Activated CD4-positive, alpha-beta T cell treated with anti-CD3 and anti-CD28 coated beads, Interleukin-2, amount 50 U/mL, for 24 hours (primary cell): ENCODE results near the gene MYL2.
"Not testable (repeated sequence)": the region's sequence is repeated elsewhere in the genome, so short reads cannot be mapped to it uniquely, and the experiment has no call there.

Source experiments
- DNase-seq, 2 donors: peaks; one replicate each; pipeline ENCODE4 v3.0.0-alpha.2; 2020; ENCODE audit warnings: low read depth in 1 of 2, low spot score in 1 of 2

Gene MYL2

GRCh38 chr12:110920324-110920910, at the start of gene MYL2:
TSS of gene MYL2 (minus strand) at chr12:110920579. CDS start at chr12:110920529, 50 bp downstream.
- no peak for DNase-seq

- no peak for DNase-seq
These were observed 45.8 kb upstream of the MYL2 start for GRCh38 chr12:110966081-110966760.

- no peak for DNase-seq
These were observed 45.2 kb upstream of the MYL2 start for GRCh38 chr12:110965574-110965973.

GRCh38 chr12:110960795-110961194, 40.4 kb upstream of the MYL2 start:
- no peak for DNase-seq

- DNase-seq: no peak
These were observed 37.3 kb upstream of the MYL2 start for GRCh38 chr12:110957652-110958051.

GRCh38 chr12:110957159-110957558, 36.8 kb upstream of the MYL2 start:
- no peak for DNase-seq

GRCh38 chr12:110950867-110951266, 30.5 kb upstream of the MYL2 start:
- not testable (repeated sequence) for DNase-seq

- DNase-seq: not testable (repeated sequence)
These were observed 30.1 kb upstream of the MYL2 start for GRCh38 chr12:110950466-110950865.

GRCh38 chr12:110948041-110948440, 27.7 kb upstream of the MYL2 start:
- DNase-seq: no peak

- DNase-seq: no peak
These were observed 23.0 kb upstream of the MYL2 start for GRCh38 chr12:110943373-110943772.

- no peak for DNase-seq
These were observed 21.0 kb upstream of the MYL2 start for GRCh38 chr12:110941391-110941790.

- DNase-seq: no peak
These were observed 20.6 kb upstream of the MYL2 start for GRCh38 chr12:110940933-110941332.

GRCh38 chr12:110940296-110940695, 19.9 kb upstream of the MYL2 start:
- no peak for DNase-seq

- peak; percentile 27 to 54 for DNase-seq
These were observed 16.8 kb upstream of the MYL2 start for GRCh38 chr12:110937104-110937641.

- DNase-seq: no peak
These were observed 16.2 kb upstream of the MYL2 start for GRCh38 chr12:110936367-110937103.

GRCh38 chr12:110935588-110935987, 15.2 kb upstream of the MYL2 start:
- DNase-seq: no peak

- DNase-seq: no peak
These were observed 13.9 kb upstream of the MYL2 start for GRCh38 chr12:110934093-110934852.

GRCh38 chr12:110933326-110933974, 13.1 kb upstream of the MYL2 start:
- DNase-seq: no peak

- DNase-seq: no peak
These were observed 11.7 kb upstream of the MYL2 start for GRCh38 chr12:110932046-110932445.

GRCh38 chr12:110931315-110931728, 10.9 kb upstream of the MYL2 start:
- no peak for DNase-seq
